Inferior parietal cortex (tissue), 1 donor: ENCODE data around the gene MAB21L4.

Source experiments
- DNase-seq: peaks from one replicate; pipeline ENCODE4 v3.0.0-alpha.2; 2016; ENCODE audit errors: extremely low spot score

The MAB21L4 gene

DNA sequence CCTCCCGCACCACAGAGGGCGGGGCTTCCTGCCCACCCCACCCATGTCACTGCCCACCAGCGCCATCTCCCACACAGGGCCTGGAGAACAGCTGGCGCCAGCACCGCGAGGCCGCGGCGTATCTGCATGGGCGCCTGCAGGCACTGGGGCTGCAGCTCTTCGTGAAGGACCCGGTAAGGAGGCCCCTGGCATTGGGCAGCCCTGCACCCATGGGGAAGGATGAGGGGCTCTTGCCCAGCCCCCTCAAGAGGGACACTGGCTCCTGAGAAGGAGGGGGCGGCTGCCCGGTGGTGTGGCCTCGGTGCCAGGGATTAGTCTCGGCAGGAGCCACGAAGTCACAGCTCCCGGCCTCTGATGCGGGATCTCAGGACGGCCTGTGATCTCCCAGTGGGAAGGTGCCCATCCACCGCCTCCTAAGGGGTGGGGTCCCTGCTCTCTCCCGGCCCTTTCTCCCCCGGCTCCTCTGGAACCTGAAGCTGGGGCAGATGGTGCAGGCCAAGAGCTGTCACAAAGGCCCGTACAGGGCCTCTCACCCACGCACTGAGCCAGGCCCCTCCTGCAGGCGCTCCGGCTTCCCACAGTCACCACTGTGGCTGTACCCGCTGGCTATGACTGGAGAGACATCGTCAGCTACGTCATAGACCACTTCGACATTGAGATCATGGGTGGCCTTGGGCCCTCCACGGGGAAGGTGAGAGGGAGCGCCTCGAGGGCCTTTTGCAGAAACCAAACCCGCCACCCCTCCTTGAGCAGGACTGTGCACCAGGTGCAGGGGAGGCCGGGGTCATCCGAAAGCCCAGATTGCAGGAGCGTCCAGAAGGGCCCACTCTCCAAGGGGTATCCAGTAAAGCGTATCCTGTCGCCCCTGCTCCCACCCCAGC lies 18.3 kb downstream of the MAB21L4 start:
- DNase-seq = no peak

DNA sequence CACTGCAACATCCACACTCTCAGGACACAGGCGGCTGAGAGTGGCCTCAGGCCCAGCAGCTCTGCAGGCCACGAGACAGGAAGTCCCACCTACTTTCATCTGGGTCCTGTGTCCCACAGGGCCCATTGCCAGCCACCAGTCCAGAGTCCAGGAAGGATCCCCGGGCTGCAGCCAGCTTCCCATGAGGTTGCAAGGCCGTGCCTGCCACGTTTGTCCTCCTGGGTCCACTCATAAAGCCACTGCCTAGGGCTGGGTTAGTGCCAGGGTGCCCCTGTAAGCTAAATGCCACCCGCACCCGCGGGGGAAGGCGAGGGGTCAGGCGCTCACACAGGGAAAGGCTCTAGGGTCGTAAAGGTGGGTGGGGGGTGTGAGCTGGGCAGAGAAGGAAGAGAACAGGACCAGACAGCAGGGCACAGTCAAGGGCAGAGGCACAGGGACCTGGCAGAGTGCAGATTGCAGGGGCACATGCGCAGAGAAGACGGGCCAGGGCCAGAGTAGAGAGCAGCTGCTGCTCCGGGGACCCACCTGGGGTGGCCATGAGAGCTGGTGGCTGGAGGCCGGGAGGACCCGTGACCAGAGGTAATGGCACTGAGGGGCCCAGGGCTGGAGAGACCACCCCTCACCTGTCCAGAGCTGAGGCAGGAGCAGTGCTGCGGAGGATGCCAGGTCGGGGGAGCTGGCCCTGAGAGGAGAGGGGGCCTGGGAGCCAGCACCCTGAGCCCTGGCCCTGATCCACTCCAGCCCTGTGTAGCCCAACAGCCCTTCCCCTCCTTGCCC lies 19.3 kb downstream of the MAB21L4 start:
- DNase-seq = no peak

- DNase-seq = no peak
These were observed 19.9 kb downstream of the MAB21L4 start for GRCh38 chr2:240876035-240876474.

DNA sequence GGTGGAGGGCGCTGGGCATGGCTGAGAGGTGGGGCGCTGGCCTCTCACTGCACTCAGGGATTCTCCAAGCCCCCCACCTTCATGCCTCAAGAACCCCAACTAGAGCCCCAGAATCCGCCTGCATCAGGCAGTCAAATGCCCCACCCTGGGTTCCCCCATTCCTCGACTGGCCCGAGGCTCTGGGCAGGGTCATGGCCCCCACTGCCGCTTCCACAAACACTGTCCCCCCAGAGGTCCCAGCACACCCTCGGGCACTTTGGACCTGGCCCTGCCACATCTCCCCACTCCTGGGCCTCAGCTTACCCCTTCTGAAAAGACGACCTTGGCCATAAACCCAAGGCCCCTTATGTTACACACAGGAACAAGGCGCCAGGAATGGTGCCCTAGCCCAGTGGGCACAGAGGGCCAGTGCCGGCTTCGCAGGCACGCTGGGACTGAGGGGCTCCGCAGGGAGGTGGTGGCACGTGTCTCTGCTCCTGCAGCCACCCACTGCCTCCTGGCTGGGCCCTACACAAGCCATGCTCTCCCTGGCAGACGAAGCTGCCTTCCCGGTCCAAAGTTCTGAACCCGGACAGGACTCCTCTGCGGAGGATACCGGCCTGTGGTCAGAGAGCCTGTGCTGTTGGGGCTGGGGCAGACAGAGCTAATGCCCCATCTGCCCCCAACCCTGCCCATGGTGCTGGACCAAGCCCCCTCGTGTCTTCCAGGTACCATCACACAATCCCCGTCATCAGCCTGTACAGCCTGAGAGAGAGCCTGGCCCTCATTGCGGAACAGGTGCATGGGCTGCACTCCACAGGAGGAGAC lies 20.5 kb downstream of the MAB21L4 start:
- no peak for DNase-seq

GRCh38 chr2:240874715-240875227 lies 21.2 kb downstream of the MAB21L4 start:
- DNase-seq = no peak

GRCh38 chr2:240873805-240874714 lies 21.9 kb downstream of the MAB21L4 start:
- DNase-seq = no peak

- no peak for DNase-seq
These were observed 22.7 kb downstream of the MAB21L4 start for GRCh38 chr2:240873098-240873788.

GRCh38 chr2:240872317-240873097 lies 23.4 kb downstream of the MAB21L4 start:
- DNase-seq = no peak

DNA sequence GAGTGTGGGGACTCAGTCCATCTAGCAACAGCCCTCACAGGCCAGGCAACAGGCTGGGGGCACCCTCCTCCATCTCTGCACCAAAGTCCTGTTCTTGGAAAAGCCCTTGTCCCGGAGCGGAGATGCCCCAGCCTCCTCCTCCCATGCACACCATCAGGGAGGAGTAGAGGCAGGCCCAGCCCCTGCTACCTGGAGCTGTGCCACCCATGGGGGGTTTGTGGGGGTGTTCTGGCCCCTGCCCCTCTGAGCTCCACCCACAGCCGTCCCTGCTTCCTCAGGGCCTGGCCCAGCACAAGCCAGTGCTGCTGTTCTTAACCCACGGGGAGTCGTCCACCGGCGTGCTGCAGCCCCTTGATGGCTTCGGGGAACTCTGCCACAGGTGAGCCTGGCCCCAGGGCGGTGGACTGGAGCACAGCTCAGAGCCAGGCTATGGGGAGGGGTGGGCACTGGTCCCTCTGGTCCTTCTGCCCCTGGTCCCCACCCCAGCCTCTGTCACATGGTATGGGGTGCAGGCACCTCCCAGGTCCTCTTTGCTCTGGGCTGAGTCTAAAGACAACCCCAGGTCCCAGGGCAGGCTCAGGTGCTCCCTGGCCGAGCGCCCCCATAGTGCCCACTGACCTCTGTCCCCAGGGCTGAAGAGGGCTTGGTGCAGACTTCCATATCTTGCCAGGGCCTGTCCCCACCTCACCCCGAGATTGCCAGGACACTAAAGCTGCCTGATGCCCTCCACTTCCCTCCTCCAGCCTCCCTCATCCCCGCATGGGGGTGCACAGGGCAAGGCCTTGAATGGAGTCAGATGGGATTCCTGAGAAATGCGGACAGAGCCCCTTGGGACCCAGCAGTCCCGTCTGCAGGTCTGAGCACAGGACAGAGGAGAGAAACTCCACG lies 24.6 kb downstream of the MAB21L4 start:
- DNase-seq = no peak

- DNase-seq = no peak
These were observed 25.7 kb downstream of the MAB21L4 start for GRCh38 chr2:240869956-240870875.

GRCh38 chr2:240869109-240869955 lies 26.6 kb downstream of the MAB21L4 start:
- DNase-seq = no peak

- DNase-seq = no peak
These were observed 27.5 kb downstream of the MAB21L4 start, which contains the start of gene AGXT for GRCh38 chr2:240868286-240869108. AGXT (plus strand) TSS chr2:240868824; CDS start chr2:240868866, 42 bp downstream.

- no peak for DNase-seq
These were observed 30.6 kb downstream of the MAB21L4 start for GRCh38 chr2:240865391-240865790.

DNA sequence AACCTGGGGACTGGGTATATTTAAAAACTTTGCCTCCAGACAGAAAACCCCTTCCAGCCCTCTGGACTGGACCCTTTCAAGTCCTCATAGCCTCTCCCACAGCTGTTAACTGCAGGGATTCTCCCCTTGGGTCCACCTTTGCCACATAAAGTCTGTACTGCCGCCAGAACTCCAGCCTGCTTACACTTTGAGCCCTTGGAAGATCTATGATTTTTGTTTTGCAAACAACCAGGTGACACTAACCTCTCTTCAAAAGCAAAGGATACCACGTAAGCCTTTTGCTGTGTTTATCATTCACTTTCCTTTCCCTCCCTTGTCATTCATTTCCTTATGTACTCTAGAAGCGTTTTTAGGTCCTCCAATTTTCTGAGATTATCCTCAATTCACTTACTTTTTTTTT lies 31.5 kb downstream of the MAB21L4 start:
- no peak for DNase-seq

- DNase-seq = no peak
These were observed 34.4 kb downstream of the MAB21L4 start for GRCh38 chr2:240861547-240861946.
